HL-60 (cell line): ENCODE data around the gene TMEM247.

Experiments
- DNase-seq, 2 experiments: peaks; one replicate each; pipeline ENCODE4 v3.0.0-alpha.2; 2010 to 2020; ENCODE audit warnings: low read depth in 1 of 2, low spot score in 1 of 2
- H3K27ac ChIP-seq: fragments of 250-450 bp; sonication (Bioruptor Pico); replicated peaks from 2 replicates; pipeline ENCODE4 v1.5.1; 2020; ENCODE audit warnings: mild to moderate bottlenecking, moderate library complexity
- H3K27me3 ChIP-seq: fragments of 250-450 bp; sonication (Bioruptor Pico); 2 replicates; pipeline ENCODE4 v1.5.1; 2021; ENCODE audit warnings: mild to moderate bottlenecking, moderate library complexity; ENCODE audit not compliant: insufficient read depth, poor library complexity, severe bottlenecking
- H3K4me3 ChIP-seq: replicated peaks from 2 replicates; pipeline ENCODE4 v1.5.1; 2011; ENCODE audit warnings: mild to moderate bottlenecking, control low read depth, low read length; ENCODE audit not compliant: insufficient read depth
- GABPA ChIP-seq: IDR thresholded peaks from 2 replicates; pipeline ENCODE4 v1.6.1; 2012; ENCODE audit warnings: low read depth
- POLR2AphosphoS5 ChIP-seq: IDR thresholded peaks from 2 replicates; pipeline ENCODE4 v1.6.1; 2012; ENCODE audit warnings: low read depth
- SPI1 ChIP-seq: IDR thresholded peaks from 2 replicates; pipeline ENCODE4 v1.6.1; 2012; ENCODE audit warnings: low read depth, mild to moderate bottlenecking, borderline replicate concordance
- TF ChIP-seq, protein P1 (sequence below): IDR thresholded peaks from 2 replicates; pipeline ENCODE4 v1.6.1; 2012; ENCODE audit warnings: low read depth; ENCODE audit not compliant: insufficient replicate concordance
- TF ChIP-seq, protein P2 (sequence below): IDR thresholded peaks from one replicate; pipeline ENCODE4 v1.5.1; 2011; ENCODE audit warnings: low read length, control low read depth, inconsistent platforms; ENCODE audit not compliant: insufficient read depth

The TMEM247 gene

DNA sequence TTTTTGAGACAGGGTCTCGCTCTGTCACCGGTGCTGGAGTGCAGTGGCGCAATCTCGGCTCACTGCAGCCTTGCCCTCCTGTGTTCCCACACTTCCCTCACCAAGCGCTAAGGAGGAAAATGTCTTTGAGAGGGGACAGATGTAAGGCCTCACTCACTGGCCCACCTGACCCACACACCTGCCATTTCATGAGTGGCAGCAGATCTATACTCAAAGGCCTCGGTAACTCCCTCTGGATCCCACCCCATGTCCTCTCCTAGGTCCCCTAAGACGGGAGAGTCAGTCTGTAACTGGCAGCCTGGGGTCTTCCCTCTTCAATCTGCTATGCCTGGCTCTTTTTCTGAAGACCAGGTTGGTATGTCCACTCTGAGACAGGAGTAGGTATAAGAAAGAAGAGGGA is 12.9 kb downstream of the TMEM247 start:
- TF ChIP-seq GABPA (no peak), POLR2AphosphoS5 (no peak), SPI1 (no peak)
- TF ChIP-seq, protein P1, sequence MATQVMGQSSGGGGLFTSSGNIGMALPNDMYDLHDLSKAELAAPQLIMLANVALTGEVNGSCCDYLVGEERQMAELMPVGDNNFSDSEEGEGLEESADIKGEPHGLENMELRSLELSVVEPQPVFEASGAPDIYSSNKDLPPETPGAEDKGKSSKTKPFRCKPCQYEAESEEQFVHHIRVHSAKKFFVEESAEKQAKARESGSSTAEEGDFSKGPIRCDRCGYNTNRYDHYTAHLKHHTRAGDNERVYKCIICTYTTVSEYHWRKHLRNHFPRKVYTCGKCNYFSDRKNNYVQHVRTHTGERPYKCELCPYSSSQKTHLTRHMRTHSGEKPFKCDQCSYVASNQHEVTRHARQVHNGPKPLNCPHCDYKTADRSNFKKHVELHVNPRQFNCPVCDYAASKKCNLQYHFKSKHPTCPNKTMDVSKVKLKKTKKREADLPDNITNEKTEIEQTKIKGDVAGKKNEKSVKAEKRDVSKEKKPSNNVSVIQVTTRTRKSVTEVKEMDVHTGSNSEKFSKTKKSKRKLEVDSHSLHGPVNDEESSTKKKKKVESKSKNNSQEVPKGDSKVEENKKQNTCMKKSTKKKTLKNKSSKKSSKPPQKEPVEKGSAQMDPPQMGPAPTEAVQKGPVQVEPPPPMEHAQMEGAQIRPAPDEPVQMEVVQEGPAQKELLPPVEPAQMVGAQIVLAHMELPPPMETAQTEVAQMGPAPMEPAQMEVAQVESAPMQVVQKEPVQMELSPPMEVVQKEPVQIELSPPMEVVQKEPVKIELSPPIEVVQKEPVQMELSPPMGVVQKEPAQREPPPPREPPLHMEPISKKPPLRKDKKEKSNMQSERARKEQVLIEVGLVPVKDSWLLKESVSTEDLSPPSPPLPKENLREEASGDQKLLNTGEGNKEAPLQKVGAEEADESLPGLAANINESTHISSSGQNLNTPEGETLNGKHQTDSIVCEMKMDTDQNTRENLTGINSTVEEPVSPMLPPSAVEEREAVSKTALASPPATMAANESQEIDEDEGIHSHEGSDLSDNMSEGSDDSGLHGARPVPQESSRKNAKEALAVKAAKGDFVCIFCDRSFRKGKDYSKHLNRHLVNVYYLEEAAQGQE, result no peak
- TF ChIP-seq, protein P2, sequence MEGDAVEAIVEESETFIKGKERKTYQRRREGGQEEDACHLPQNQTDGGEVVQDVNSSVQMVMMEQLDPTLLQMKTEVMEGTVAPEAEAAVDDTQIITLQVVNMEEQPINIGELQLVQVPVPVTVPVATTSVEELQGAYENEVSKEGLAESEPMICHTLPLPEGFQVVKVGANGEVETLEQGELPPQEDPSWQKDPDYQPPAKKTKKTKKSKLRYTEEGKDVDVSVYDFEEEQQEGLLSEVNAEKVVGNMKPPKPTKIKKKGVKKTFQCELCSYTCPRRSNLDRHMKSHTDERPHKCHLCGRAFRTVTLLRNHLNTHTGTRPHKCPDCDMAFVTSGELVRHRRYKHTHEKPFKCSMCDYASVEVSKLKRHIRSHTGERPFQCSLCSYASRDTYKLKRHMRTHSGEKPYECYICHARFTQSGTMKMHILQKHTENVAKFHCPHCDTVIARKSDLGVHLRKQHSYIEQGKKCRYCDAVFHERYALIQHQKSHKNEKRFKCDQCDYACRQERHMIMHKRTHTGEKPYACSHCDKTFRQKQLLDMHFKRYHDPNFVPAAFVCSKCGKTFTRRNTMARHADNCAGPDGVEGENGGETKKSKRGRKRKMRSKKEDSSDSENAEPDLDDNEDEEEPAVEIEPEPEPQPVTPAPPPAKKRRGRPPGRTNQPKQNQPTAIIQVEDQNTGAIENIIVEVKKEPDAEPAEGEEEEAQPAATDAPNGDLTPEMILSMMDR, result no peak
- no peaks in the 10 kb centered on the region for H3K27me3 ChIP-seq
- DNase-seq, result no peak
- H3K27ac ChIP-seq, result no peak overlapping the region
- no peak overlapping the region for H3K4me3 ChIP-seq

DNA sequence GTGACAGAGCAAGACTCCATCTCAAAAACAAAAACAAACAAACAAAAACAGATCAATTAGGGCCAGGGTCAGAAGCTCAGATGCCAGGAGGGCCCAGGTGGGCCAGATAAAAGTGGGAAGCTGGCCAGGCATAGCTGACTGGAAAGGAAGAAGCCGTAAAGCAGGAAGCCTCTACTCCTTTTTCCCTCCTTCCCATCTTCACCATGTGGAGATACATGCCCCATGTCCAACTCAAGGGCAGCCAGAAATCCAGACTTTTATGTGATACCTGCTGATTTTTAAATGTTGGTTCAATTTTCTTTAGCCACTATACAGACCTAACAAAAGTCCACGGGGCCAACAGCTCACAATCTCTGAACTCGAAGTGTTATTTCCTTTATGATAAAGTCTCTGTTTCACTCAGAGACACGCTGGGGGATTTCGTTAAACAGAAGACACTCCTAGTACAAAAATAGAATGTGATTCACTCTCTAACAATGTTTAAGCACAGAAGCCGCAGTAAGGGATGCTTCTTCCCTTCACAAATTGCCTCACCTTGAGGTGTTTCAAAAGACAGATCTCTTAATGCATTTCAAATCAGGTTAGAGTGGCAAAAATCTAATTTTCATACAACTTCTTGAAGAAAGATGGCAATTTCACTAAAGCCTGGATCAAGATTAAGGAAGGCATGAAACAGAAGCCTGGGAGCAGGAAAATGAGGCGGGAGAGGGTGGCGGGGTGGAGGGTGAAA is 14.0 kb downstream of the TMEM247 start:
- Histone ChIP-seq H3K27me3 (no peaks in the 10 kb centered on the region), H3K4me3 (no peak overlapping the region), H3K27ac (no peak overlapping the region)
- DNase-seq, result no peak
- TF ChIP-seq, protein P2, result no peak
- TF ChIP-seq GABPA, result no peak
- no peak for TF ChIP-seq SPI1

- H3K27ac ChIP-seq, result no peak overlapping the region
- TF ChIP-seq SPI1 (no peak), POLR2AphosphoS5 (no peak)
- H3K27me3 ChIP-seq, result no peaks in the 10 kb centered on the region
- no peak overlapping the region for H3K4me3 ChIP-seq
- DNase-seq, result no peak
Observed at GRCh38 chr2:46493971-46494250, 14.5 kb downstream of the TMEM247 start.

DNA sequence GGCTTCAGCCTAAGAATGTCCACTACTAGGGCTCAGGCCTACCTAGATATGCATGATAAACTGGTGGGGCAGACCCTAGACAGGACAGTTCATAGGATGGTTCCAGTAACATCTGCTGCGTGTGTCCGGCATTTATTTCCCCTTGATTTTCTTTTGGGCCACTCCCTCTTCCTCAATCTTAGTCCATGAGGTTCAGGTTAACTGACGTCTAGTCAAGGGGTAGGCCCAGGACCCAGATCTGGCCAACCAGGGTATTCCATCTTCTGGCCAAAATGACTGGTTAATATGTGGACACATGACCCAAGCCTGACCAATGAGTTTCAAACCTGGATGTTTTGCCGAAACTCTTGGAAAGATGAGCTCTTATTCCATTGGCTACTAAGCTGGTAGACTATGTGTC is 15.2 kb downstream of the TMEM247 start:
- Histone ChIP-seq H3K27ac (no peak overlapping the region), H3K4me3 (no peak overlapping the region), H3K27me3 (no peaks in the 10 kb centered on the region)
- TF ChIP-seq SPI1, result no peak
- TF ChIP-seq, protein P1, result no peak
- no peak for TF ChIP-seq POLR2AphosphoS5
- TF ChIP-seq, protein P2, result no peak
- TF ChIP-seq GABPA, result no peak
- DNase-seq, result no peak
